Tibial nerve (tissue), 4 donors: Measurements from ENCODE around the gene CEP19. TPM values are rescaled to one million over a fixed set of nuclear protein-coding genes. Genes with fewer than 3 reads are reported as not detected.

Experiments used
- DNase-seq, 2 donors: peaks; one replicate each; pipeline ENCODE4 v3.0.0-alpha.2; 2019; ENCODE audit warnings: low spot score in 2 of 2
- H3K27ac ChIP-seq, 4 donors: fragments of 200-600 bp; sonication (generic) in 3 of 4; one replicate each; pipeline ENCODE4 v1.5.1; 2017 to 2019; ENCODE audit warnings: mild to moderate bottlenecking in 1 of 4
- H3K27me3 ChIP-seq, 2 donors: fragments of 200-600 bp; sonication (generic) in 1 of 2; one replicate each; pipeline versions ENCODE4 v1.5.1 to v1.6.0; 2017 to 2019
- H3K36me3 ChIP-seq, 3 donors: fragments of 200-600 bp; sonication (generic); one replicate each; pipeline ENCODE4 v1.5.1; 2018 to 2019
- H3K4me1 ChIP-seq, 4 donors: fragments of 200-600 bp; sonication (generic) in 3 of 4; one replicate each; pipeline ENCODE4 v1.5.1; 2017 to 2019
- H3K4me3 ChIP-seq, 4 donors: fragments of 200-600 bp; sonication (generic) in 3 of 4; one replicate each; pipeline ENCODE4 v1.5.1; 2017 to 2019; ENCODE audit warnings: mild to moderate bottlenecking in 1 of 4, moderate library complexity in 1 of 4
- H3K9me3 ChIP-seq, 4 donors: fragments of 200-600 bp; sonication (generic) in 3 of 4; one replicate each; pipeline ENCODE4 v1.5.1; 2017 to 2019
- EP300 ChIP-seq, 2 donors: sonication (generic); formaldehyde crosslinking; IDR thresholded peaks; one replicate each; pipeline ENCODE4 v1.6.1; 2017; ENCODE audit warnings: antibody characterized with exemption in 2 of 2, mild to moderate bottlenecking in 1 of 2
- POLR2A ChIP-seq, 2 donors: fragments of 450-650 bp; IDR thresholded peaks; one replicate each; pipeline ENCODE4 v1.6.1; 2017; ENCODE audit warnings: antibody characterized with exemption in 2 of 2, mild to moderate bottlenecking in 2 of 2, moderate library complexity in 2 of 2
- WGBS, 2 donors: methylation state at CpG; one replicate each; pipeline ENCODE4 v1.1.5; 2018; 5-methylcytosine and 5-hydroxymethylcytosine counted together
- total RNA-seq, 4 donors: library from RNA; depleted of rRNA; stranded (reverse); fragments of >200 nt; gene quantifications; one replicate each; pipeline ENCODE4 v1.1.0, GENCODE V29; 2016
- TF ChIP-seq, protein P1 (sequence below), 5 experiments: fragments of 200-600 bp in 3 of 5; fragments of 450-650 bp in 2 of 5; sonication (generic) in 3 of 5; IDR thresholded peaks; one replicate each; pipeline ENCODE4 v1.5.1; 2016 to 2019; ENCODE audit warnings: antibody characterized with exemption in 5 of 5, mild to moderate bottlenecking in 3 of 5, moderate library complexity in 2 of 5

Gene CEP19
- total RNA-seq, 4 donors from 2014 or later, result 1.8 to 4.0 (median 3.2) TPM

DNA sequence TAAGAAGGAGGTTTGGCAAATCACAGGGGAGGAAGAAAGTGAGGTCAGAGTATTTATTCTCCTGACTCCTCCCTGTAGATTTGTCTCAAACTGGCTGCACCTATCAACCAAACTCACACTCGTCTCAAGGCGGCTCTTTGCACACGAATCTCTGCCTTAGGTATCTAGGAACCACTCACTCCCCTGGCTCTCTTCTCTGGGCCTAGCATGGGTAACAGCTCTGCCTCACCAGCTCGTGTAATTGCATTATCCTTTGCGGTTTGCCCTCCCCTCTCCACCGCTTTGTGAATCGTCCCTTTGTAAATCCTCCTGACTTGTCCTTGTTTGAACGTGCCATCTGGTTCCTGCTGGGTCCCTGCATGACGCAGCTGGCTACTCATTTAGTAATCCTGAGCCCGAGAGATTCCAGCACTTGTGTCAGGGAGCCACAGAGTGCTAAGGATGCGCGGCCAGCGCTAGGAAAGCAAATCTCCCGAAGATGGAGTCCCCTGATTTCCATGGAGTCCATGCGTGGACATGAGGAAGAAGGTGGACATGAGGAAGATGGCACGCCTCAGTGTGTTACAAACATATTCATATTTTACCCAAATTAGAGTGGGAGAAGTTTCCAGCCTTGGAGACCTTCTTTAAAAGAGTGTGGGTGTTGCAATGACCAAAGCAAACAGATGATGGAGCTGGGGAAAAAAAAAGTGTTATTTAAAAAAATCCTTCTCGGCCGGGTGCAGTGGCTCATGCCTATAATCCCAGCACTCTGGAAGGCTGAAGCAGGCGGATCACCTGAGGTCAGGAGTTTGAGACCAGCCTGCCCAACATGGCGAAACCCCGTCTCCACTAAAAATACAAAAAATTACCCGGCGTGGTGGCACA, 45.8 kb downstream of the CEP19 start:
- 46 to 49% methylated on average over 23 of the region's 23 CpGs for WGBS, 2 donors
- peaks cover 0 to 15% (median 0%) of the 10 kb centered on the region in 4 donors for H3K4me1 ChIP-seq
- H3K27me3 ChIP-seq, result no peaks in the 10 kb centered on the region
- no peak overlapping the region for H3K4me3 ChIP-seq
- peak overlapping the region in 1 of 4 donors; percentile 27 for H3K27ac ChIP-seq
- no peaks in the 10 kb centered on the region for H3K9me3 ChIP-seq
- TF ChIP-seq EP300 (IDR thresholded peaks at IDR 0.05), result peak in 1 of 2 donors; percentile 53
- TF ChIP-seq, protein P1, sequence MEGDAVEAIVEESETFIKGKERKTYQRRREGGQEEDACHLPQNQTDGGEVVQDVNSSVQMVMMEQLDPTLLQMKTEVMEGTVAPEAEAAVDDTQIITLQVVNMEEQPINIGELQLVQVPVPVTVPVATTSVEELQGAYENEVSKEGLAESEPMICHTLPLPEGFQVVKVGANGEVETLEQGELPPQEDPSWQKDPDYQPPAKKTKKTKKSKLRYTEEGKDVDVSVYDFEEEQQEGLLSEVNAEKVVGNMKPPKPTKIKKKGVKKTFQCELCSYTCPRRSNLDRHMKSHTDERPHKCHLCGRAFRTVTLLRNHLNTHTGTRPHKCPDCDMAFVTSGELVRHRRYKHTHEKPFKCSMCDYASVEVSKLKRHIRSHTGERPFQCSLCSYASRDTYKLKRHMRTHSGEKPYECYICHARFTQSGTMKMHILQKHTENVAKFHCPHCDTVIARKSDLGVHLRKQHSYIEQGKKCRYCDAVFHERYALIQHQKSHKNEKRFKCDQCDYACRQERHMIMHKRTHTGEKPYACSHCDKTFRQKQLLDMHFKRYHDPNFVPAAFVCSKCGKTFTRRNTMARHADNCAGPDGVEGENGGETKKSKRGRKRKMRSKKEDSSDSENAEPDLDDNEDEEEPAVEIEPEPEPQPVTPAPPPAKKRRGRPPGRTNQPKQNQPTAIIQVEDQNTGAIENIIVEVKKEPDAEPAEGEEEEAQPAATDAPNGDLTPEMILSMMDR (IDR thresholded peaks at IDR 0.05), result no peak
- no peak for TF ChIP-seq POLR2A (IDR thresholded peaks at IDR 0.05)
- peaks cover 0 to 3% (median 0%) of the 10 kb centered on the region in 3 donors for H3K36me3 ChIP-seq
- peak; percentile 25 to 37 for DNase-seq

DNA sequence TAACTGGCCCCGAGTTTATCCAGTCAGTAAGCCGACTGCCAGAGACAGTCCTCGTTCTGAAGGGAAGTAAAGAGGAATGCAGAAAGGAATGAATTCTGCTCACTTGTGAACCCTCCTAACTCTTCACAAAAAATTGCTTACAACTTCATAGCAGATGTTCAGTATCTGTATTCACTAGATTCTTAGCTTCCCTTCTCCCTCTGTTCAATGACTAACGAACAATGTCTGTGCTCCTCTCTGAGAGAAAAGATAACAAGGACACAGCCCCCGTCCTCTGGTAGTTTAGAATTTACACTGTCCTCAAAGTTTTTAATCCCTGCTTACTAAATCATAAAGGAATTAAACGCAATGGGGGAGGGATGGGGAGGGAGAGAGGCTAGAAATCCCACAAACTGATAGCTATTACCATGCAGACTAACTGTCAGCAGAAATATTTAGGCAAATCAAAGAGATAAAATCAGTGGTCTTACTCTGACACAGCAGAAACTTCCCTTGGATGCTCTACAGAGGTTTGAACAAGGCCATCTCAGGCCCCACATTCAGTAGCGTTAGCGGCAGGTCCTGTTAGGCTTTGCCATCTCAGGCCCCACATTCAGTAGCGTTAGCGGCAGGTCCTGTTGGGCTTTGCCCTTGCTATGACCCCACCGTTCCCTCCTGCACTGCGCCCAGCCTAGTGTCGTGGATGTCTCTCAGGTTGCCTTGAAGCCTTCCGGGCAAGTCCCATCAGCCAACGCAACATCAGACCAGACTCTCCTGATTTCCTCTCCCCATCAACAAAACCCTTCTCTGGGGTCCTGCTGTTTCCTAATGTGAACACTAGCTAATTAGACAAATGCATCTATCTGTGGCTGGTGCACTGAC, 49.1 kb downstream of the CEP19 start:
- H3K27me3 ChIP-seq, result no peaks in the 10 kb centered on the region
- WGBS, 2 donors, result 49 to 61% methylated on average over 15 of the region's 15 CpGs
- TF ChIP-seq EP300 (IDR thresholded peaks at IDR 0.05), result no peak
- TF ChIP-seq, protein P1 (IDR thresholded peaks at IDR 0.05), result no peak
- TF ChIP-seq POLR2A (IDR thresholded peaks at IDR 0.05), result no peak
- H3K4me3 ChIP-seq, result no peak overlapping the region
- DNase-seq, result no peak
- peaks cover 0 to 11% (median 0%) of the 10 kb centered on the region in 4 donors for H3K4me1 ChIP-seq
- peaks cover 0 to 18% (median 0%) of the 10 kb centered on the region in 3 donors for H3K36me3 ChIP-seq
- no peak overlapping the region for H3K27ac ChIP-seq
- no peaks in the 10 kb centered on the region for H3K9me3 ChIP-seq

DNA sequence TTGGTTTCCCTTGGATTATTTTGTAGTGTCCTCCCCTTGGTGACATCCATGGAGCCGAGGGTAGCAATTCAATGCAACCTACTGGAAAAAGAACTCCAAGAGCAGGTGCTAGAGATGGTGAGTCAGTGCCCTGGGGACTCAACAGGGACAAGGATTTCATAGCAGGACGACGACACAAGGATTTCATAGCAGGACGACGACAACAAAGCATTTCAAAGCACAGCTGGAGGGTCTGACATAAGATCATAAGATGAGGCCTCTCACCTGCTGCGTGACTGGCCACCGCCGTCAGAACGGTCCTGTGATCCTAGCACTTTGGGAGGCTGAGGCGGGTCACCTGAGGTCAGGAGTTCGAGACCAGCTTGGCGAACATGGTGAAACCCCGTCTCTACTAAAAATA, 50.0 kb downstream of the CEP19 start:
- WGBS, 2 donors, result 84 to 87% methylated on average over 13 of the region's 13 CpGs

DNA sequence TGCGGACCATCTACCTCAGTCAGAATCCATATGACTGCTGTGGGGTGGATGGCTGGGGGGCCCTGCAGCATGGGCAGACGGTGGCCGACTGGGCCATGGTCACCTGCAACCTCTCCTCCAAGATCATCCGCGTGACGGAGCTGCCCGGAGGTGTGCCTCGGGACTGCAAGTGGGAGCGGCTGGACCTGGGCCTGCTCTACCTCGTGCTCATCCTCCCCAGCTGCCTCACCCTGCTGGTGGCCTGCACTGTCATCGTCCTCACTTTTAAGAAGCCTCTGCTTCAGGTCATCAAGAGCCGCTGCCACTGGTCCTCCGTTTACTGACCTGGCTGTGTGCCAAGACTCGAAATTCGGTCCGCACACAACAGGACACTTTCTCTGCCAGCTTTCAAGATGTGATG, 50.6 kb downstream of the CEP19 start:
- H3K27me3 ChIP-seq, result no peaks in the 10 kb centered on the region
- H3K9me3 ChIP-seq, result no peaks in the 10 kb centered on the region
- H3K4me3 ChIP-seq, result no peak overlapping the region
- TF ChIP-seq POLR2A (IDR thresholded peaks at IDR 0.05), result no peak
- TF ChIP-seq, protein P1 (IDR thresholded peaks at IDR 0.05), result no peak
- DNase-seq, result no peak
- WGBS, 2 donors, result 71 to 79% methylated on average over 11 to 16 of the region's 16 CpGs
- H3K36me3 ChIP-seq, result peaks cover 0 to 21% (median 0%) of the 10 kb centered on the region in 3 donors
- H3K27ac ChIP-seq, result no peak overlapping the region
- H3K4me1 ChIP-seq, result peaks cover 0 to 9% (median 0%) of the 10 kb centered on the region in 4 donors

More for the DNA sequence above, 50.0 kb downstream of the CEP19 start:
- Histone ChIP-seq H3K36me3 (peaks cover 0 to 18% (median 0%) of the 10 kb centered on the region in 3 donors), H3K27ac (no peak overlapping the region), H3K27me3 (no peaks in the 10 kb centered on the region), H3K4me3 (no peak overlapping the region), H3K9me3 (no peaks in the 10 kb centered on the region), H3K4me1 (peaks cover 0 to 11% (median 0%) of the 10 kb centered on the region in 4 donors)
- TF ChIP-seq, protein P1 (IDR thresholded peaks at IDR 0.05), result no peak
- TF ChIP-seq POLR2A (IDR thresholded peaks at IDR 0.05) (no peak), EP300 (IDR thresholded peaks at IDR 0.05) (no peak)
- no peak for DNase-seq
